ENCODE results near the gene STEAP4. TPM values are rescaled to one million over a fixed set of nuclear protein-coding genes. Genes with fewer than 3 reads are reported as not detected.
A peak's percentile ranks its signal among the peaks of the same experiment; 100 is the strongest.

Gene STEAP4
- total RNA-seq, result not detected in 2 replicates
- long read RNA-seq, result 0 reads

DNA sequence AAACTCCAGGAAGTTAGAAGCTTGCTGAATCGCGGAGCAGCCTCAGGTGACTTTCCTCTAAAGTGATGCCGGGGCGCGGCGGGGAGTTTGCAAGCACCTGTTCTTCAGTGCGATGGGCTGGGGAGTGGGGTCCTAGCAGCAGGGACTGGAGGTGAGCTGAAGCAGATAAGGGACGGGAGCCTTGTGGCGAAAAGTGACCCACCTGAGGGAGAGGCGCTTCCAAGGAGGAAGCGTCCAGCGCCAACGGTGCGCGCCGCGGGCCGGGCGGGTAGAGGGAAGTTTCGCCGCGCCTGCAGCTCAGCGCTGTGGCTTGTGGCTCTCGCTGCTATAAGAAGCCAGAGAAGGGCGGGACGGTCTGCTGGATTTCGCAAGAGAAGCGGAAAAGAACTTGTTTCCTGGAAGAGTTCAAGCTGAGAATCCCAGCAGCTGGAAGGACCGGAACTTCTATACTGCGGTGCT, at the start of gene STEAP4:
Gene STEAP4, minus strand, starts transcription at position 305 of the 459 bp plus-strand sequence. CDS start 22,625 bp downstream, outside the sequence.
- Mint-ChIP-seq H3K27me3 (ENCODE audit: low read depth) (peaks cover 46% of the 10 kb centered on the region), H3K4me3 (peak within 1 kb of the TSS; percentile 67), H3K9me3 (peaks cover 5% of the 10 kb centered on the region), H3K4me1 (peaks cover 4% of the 10 kb centered on the region), H3K27ac (ENCODE audit: unreplicated experiment) (no peak within 1 kb of the TSS), H3K36me3 (ENCODE audit: low read depth) (no peaks in the 10 kb centered on the region)
- DNase-seq (ENCODE audit: low read depth, low spot score), result peak; percentile 8
- TF ChIP-seq CTCF (conservative IDR thresholded peaks at IDR 0.05), result no peak

DNA sequence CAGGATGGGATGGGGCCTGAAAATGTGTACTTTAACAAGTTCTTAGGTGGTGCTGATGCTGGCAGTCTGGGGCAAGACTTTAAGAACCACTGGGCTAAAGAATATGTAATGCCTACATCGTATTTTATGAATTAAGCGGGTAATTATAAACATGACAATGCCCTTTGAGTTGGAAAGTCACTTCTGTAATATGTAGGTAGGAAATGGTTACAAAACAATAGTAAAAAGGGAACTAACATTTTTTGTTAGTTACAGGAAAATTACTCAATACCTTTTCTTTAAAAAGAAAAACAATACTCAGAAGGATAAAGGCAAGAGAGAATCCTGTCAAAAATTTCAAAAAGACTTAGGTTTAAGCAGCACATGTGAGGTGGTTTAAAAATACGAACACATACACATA, 48.3 kb upstream of the STEAP4 start:
- H3K27ac Mint-ChIP-seq (ENCODE audit: unreplicated experiment), result no peak overlapping the region
- no peaks in the 10 kb centered on the region for H3K36me3 Mint-ChIP-seq (ENCODE audit: low read depth)
- H3K9me3 Mint-ChIP-seq, result no peaks in the 10 kb centered on the region
- no peak for TF ChIP-seq CTCF (conservative IDR thresholded peaks at IDR 0.05)
- no peak overlapping the region for H3K4me3 Mint-ChIP-seq
- no peak for DNase-seq (ENCODE audit: low read depth, low spot score)
- no peaks in the 10 kb centered on the region for H3K27me3 Mint-ChIP-seq (ENCODE audit: low read depth)
- H3K4me1 Mint-ChIP-seq, result no peaks in the 10 kb centered on the region

- no peaks in the 10 kb centered on the region for H3K9me3 Mint-ChIP-seq
- no peak overlapping the region for H3K27ac Mint-ChIP-seq (ENCODE audit: unreplicated experiment)
- H3K4me1 Mint-ChIP-seq, result no peaks in the 10 kb centered on the region
- no peaks in the 10 kb centered on the region for H3K27me3 Mint-ChIP-seq (ENCODE audit: low read depth)
- DNase-seq (ENCODE audit: low read depth, low spot score), result no peak
- no peaks in the 10 kb centered on the region for H3K36me3 Mint-ChIP-seq (ENCODE audit: low read depth)
- no peak overlapping the region for H3K4me3 Mint-ChIP-seq
- TF ChIP-seq CTCF (conservative IDR thresholded peaks at IDR 0.05), result peak; percentile 29
Measured at GRCh38 chr7:88350118-88350517, 43.4 kb upstream of the STEAP4 start.

GRCh38 chr7:88347517-88347916, 40.8 kb upstream of the STEAP4 start:
- H3K36me3 Mint-ChIP-seq (ENCODE audit: low read depth), result no peaks in the 10 kb centered on the region

DNA sequence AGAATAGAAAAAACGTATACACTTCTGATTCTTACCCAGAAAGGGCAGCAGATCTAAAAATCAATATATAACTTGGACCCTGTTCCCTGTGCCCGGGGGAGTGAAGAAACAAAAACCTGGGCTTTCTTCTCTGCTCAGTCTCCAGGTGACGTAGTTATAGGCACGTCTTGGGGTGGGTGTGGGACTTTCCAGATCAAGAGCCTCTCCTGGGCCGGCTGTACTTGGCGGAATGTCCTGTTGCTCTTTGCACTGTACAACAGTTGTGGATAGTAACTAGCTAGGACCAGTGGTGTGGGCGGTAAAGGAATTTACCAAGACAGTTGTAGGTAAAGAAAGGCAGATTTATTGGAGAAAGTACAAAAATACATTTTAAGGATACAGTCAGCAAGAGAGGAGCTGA, 40.4 kb upstream of the STEAP4 start:
- H3K9me3 Mint-ChIP-seq, result no peaks in the 10 kb centered on the region
- no peaks in the 10 kb centered on the region for H3K27me3 Mint-ChIP-seq (ENCODE audit: low read depth)
- H3K4me1 Mint-ChIP-seq, result no peaks in the 10 kb centered on the region
- no peak for DNase-seq (ENCODE audit: low read depth, low spot score)
- no peaks in the 10 kb centered on the region for H3K36me3 Mint-ChIP-seq (ENCODE audit: low read depth)
- no peak overlapping the region for H3K27ac Mint-ChIP-seq (ENCODE audit: unreplicated experiment)
- TF ChIP-seq CTCF (conservative IDR thresholded peaks at IDR 0.05), result no peak
- no peak overlapping the region for H3K4me3 Mint-ChIP-seq

More at GRCh38 chr7:88347517-88347916, 40.8 kb upstream of the STEAP4 start:
- H3K4me3 Mint-ChIP-seq, result no peak overlapping the region
- TF ChIP-seq CTCF (conservative IDR thresholded peaks at IDR 0.05), result no peak
- no peak overlapping the region for H3K27ac Mint-ChIP-seq (ENCODE audit: unreplicated experiment)
- H3K4me1 Mint-ChIP-seq, result no peaks in the 10 kb centered on the region
- no peaks in the 10 kb centered on the region for H3K9me3 Mint-ChIP-seq
- no peaks in the 10 kb centered on the region for H3K27me3 Mint-ChIP-seq (ENCODE audit: low read depth)
- DNase-seq (ENCODE audit: low read depth, low spot score), result no peak
